RWPE2 (cell line): ENCODE measurements around the gene TUBB8B.
"Not testable (repeated sequence)": the region's sequence is repeated elsewhere in the genome, so short reads cannot be mapped to it uniquely, and the experiment has no call there.

Source experiments
- ATAC-seq: fragments of 200-7000 bp; cut with Tn5 transposase; 3 replicates; pipeline ENCODE4 v1.9.1; 2021; ENCODE audit warnings: low read depth
- DNase-seq: peaks from one replicate; pipeline ENCODE4 v3.0.0-alpha.2; 2020; ENCODE audit warnings: low spot score
- H3K27ac ChIP-seq: fragments of 450-650 bp; 2 replicates; pipeline ENCODE4 v1.5.1; 2017; ENCODE audit warnings: mild to moderate bottlenecking; ENCODE audit not compliant: poor library complexity, severe bottlenecking
- H3K27me3 ChIP-seq: fragments of 250-450 bp; sonication (Bioruptor Pico); 2 replicates; pipeline ENCODE4 v1.5.1; 2021; ENCODE audit warnings: mild to moderate bottlenecking, moderate library complexity; ENCODE audit not compliant: insufficient read depth, poor library complexity, severe bottlenecking
- H3K36me3 ChIP-seq: fragments of 250-450 bp; sonication (Bioruptor Pico); 2 replicates; pipeline ENCODE4 v1.5.1; 2020; ENCODE audit warnings: low read depth, mild to moderate bottlenecking, moderate library complexity
- H3K4me1 ChIP-seq: fragments of 250-450 bp; sonication (Bioruptor Pico); 2 replicates; pipeline ENCODE4 v1.5.1; 2021; ENCODE audit warnings: mild to moderate bottlenecking, moderate library complexity; ENCODE audit not compliant: insufficient read depth, poor library complexity, severe bottlenecking
- H3K4me3 ChIP-seq: fragments of 250-450 bp; sonication (Bioruptor Pico); 2 replicates; pipeline ENCODE4 v1.5.1; 2021; ENCODE audit warnings: mild to moderate bottlenecking, moderate library complexity; ENCODE audit not compliant: severe bottlenecking
- H3K9me3 ChIP-seq: fragments of 250-450 bp; sonication (Bioruptor Pico); 2 replicates; pipeline ENCODE4 v1.5.1; 2021; ENCODE audit warnings: mild to moderate bottlenecking, moderate library complexity; ENCODE audit not compliant: severe bottlenecking

Gene TUBB8B

DNA sequence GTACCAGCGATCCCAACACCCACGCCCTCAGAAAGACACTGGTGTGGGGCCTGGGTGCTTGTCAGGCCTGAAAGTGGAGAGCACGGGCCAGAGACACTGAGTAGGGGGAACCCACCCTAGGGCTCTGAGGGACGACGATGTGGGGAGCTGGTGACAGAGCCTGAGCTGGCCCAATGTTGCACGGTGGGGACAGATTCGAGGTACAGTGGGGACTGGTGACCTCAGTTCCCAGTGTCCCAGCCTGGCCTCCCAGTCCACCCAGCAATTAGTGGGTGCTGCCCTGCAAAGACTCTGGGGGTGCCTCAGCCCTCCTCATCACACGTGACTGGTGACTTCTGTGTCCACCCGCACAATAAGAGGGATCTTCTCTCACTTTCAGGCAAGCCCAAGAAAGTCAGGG is 36.6 kb downstream of the TUBB8B start:
- DNase-seq, H3K4me3 ChIP-seq, H3K27me3 ChIP-seq, H3K4me1 ChIP-seq, ATAC-seq, H3K36me3 ChIP-seq, H3K27ac ChIP-seq, H3K9me3 ChIP-seq: not testable (repeated sequence)

DNA sequence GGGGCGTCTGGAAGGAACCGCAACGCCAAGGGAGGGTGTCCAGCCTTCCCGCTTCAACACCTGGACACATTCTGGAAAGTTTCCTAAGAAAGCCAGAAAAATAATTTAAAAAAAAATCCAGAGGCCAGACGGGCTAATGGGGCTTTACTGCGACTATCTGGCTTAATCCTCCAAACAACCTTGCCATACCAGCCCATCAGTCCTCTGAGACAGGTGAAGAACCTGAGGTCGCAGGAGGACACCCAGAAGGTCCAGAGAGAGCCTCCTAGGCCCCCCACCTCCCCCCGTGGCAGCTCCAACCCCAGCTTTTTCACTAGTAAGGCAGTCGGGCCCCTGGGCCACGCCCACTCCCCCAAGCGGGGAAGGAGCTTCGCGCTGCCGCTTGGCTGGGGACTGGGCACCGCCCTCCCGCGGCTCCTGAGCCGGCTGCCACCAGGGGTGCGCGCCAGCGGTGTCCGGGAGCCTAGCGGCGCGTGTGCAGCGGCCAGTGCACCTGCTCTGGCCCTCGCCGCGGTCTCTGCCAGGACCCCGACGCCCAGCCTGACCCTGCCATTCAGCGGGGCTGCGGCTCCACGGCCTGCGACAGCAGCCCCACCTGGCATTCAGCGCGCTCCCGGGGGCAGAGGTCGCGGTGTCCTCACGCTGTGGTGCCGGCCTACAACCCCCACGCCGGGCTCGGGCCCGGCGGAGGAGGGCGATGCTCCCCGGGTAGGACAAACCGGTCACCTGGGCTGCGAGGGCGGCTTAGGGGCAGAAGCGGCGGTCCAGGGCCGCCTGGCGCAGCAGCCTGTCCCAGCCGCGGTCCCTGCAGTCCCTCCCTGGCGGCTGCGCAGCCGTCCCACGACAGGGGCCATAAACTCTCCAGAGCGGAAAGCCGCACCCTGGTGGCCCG is 37.8 kb downstream of the TUBB8B start:
- not testable (repeated sequence) for H3K36me3 ChIP-seq, DNase-seq, H3K9me3 ChIP-seq, H3K4me1 ChIP-seq, H3K4me3 ChIP-seq, H3K27ac ChIP-seq, H3K27me3 ChIP-seq
- peak; percentile 41; the same call in 1 of the 3 replicates for ATAC-seq

- H3K27me3 ChIP-seq, H3K4me1 ChIP-seq, H3K36me3 ChIP-seq, H3K27ac ChIP-seq, H3K9me3 ChIP-seq, DNase-seq, H3K4me3 ChIP-seq, ATAC-seq: not testable (repeated sequence)
Measured at GRCh38 chr18:10624-11184, 38.7 kb downstream of the TUBB8B start.

DNA sequence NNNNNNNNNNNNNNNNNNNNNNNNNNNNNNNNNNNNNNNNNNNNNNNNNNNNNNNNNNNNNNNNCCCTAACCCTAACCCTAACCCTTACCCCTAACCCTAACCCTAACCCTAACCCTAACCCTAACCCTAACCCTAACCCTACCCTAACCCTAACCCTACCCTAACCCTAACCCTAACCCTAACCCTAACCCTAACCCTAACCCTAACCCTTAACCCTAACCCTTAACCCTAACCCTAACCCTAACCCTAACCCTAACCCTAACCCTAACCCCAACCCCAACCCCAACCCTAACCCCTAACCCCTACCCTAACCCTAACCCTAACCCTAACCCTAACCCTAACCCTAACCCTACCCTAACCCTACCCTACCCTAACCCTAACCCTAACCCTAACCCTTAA is 39.5 kb downstream of the TUBB8B start:
- H3K9me3 ChIP-seq, DNase-seq, H3K4me1 ChIP-seq, H3K27me3 ChIP-seq, H3K36me3 ChIP-seq, H3K4me3 ChIP-seq, H3K27ac ChIP-seq, ATAC-seq: not testable (repeated sequence)
